T-helper 2 cell (primary cell): ENCODE results near the gene F13A1.

ENCODE experiments used
- DNase-seq, 5 experiments: peaks; one replicate each; pipeline versions ENCODE4 v3.0.0 to v3.0.0-alpha.2; 2012 to 2022

F13A1 gene

GRCh38 chr6:6239598-6240581 lies 80.6 kb downstream of the F13A1 start:
- DNase-seq, result no peak

GRCh38 chr6:6236730-6237469 lies 83.6 kb downstream of the F13A1 start:
- DNase-seq, result no peak

- no peak for DNase-seq
These were observed 84.7 kb downstream of the F13A1 start for GRCh38 chr6:6235786-6236185.

- no peak for DNase-seq
These were observed 85.5 kb downstream of the F13A1 start for GRCh38 chr6:6234963-6235362.

DNA sequence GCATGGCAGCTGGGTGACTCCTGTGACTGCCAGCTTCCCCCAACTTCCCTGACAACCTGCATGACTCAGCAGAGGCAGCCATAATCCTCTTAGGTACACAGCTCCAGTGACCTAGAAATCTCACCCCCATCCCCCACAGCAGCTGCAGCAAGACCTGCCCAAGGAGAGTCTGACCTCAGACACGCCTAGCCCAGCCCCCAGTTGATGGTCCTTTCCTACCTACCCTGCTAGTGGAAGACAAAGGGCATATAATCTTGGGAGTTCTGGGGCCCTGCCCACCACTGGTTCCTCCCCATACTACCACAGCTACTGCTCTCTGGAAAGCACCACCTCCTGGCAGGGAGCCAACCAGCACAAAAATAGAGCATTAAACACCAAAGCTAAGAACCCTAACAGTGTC lies 90.2 kb downstream of the F13A1 start:
- no peak for DNase-seq

DNA sequence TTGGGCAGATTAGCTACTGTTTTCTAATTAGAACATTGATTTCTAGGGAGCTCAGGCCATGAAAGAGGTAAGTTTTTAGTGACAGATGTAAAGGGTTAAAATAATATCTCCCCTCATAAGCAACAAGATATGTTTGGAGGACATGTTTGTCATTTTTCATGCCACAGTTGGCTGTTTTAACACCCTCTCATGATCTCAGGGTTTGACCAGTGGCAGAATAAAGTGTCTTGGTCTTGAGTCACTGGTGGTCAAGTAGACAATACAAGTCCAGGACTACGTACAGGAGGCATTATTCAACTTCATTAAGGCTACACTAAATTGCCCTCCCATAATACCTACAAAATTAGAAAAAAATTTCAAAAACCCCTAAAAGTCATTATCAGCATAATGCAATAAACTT lies 92.6 kb downstream of the F13A1 start:
- no peak for DNase-seq

GRCh38 chr6:6225885-6226529 lies 94.5 kb downstream of the F13A1 start:
- DNase-seq, result no peak

- no peak for DNase-seq
These were observed 95.5 kb downstream of the F13A1 start for GRCh38 chr6:6224933-6225486.

DNA sequence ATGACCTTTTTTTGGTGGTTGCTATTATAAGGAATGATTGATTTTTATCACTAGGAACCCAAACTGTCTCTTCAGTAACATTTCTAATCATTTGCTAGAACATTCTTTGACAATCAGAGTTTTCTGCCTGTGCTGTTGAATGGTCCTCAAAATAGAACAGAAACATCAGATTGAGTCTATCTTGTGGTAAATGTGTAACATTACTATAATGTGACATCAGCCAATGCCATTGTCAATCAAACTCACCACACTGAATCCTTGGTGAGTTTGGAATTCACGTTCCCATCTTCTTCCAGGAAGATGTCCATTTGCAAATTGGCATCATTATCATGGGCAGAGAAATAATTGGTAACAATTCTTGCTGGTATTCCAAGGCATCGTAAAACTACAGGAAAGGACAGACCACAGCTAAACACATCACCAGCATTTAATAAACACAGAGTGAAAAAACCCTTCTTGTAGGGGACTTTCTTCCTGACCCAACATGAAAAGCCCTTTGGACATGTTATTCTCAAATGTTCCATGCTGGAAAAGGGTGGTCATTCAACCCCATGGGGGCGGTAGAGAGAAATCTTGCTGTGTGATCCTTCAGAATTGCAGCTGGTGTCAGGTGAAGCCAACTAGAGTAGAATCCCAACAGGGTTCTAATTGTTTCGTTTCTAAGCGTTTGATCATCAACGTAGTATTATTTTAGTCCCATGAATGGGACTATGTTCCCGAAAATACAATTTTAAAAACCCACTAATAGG lies 98.5 kb downstream of the F13A1 start:
- no peak for DNase-seq

- no peak for DNase-seq
These were observed 99.7 kb downstream of the F13A1 start for GRCh38 chr6:6220718-6221117.

- no peak for DNase-seq
These were observed 100.7 kb downstream of the F13A1 start for GRCh38 chr6:6219716-6220115.

GRCh38 chr6:6218759-6219085 lies 101.7 kb downstream of the F13A1 start:
- no peak for DNase-seq

GRCh38 chr6:6217855-6218758 lies 102.4 kb downstream of the F13A1 start:
- DNase-seq, result no peak

DNA sequence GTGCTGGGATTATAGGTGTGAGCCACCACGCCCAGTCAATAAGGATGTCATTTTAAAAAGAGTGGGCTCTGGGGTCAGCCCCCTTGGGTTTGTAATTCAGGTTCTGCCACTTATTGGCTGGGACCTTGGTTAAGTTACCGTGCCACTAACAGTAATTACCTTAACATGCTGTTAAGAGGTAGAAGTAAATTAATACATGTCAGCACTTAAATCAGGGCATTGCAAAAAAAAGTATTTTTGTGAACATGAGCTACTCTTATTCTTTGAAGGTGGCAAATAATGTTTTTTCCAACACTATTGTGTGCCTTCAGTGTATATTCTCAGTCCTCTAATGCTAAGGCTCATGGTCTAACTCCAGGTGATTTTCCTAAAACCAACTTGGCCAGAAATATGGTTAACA lies 109.5 kb downstream of the F13A1 start:
- no peak for DNase-seq

- no peak for DNase-seq
These were observed 117.6 kb downstream of the F13A1 start for GRCh38 chr6:6202886-6203285.

DNA sequence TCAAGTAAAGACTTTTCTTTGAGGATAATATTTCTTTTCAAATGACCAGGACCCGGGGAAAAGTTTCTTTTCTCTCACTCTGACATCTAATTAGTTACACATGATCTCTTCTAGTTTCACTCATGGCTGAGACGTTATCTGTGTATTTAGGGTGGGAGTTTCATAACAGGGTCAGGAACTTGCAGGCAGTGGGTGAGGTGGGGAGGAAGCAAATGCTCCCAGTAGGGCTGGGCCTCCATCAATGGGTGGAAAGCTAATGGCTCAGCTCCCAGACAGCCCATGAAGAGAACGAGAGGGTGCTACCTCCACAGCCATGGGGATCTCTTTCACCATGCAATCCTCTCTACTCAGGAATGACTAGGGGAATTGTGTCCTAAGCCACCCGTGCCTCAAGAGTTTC lies 119.3 kb downstream of the F13A1 start:
- no peak for DNase-seq

DNA sequence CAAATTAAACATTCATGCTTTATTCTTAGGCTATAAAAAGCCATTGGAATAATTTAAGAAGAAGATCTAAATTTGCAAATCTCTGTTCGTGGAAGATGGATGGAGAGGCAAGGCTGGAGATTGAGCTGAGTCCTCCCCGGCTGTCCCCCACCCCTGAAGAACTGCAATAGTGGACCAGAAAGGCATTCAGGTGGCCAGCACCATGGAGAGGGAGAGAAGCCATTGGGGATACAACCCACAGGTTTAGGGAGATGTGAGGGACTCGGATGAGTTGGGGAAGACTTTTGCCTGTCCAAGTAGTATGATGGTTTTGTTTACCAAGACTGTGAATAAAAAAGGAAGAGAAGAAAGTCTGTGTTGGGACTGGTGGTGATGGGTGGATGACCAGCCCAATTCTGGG lies 120.8 kb downstream of the F13A1 start:
- DNase-seq, result no peak

DNA sequence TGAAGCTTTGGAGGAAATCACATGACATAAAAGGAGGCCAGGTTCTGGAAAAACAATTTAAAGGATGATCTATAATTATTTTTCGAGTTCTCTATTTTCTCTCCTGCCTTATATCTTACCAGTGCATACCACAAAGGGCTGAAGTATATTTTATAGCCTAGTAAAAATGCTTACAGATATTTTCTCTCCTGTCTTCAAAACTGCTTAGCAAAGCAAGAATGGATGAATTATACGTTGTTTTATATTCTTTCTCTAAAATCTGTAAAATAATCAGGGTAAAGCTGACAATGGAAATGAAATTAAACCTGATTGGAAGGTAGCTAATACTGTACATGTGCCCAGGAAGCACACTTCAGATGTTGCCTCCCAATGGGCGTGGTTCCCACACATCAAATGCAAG lies 123.7 kb downstream of the F13A1 start:
- no peak for DNase-seq

DNA sequence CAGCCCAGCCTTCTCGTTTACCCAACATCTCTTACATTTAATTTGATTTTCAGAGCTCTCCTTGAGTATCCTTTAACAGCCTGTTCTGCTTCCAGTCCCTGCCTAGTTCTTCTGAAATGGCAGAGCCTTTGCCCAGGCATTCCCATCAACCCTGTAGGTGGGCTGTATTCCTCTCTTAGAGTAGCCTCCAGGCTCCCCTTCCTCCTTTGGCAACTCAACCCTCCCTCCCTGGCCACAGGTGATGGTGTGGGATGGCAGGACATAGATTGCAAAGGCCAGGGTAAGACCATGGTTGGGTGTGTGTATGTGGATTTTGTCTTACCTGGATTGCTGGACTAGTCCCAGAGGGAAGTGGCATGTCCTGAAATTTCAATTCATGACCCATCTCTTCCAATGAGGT lies 125.4 kb downstream of the F13A1 start:
- DNase-seq, result no peak

- DNase-seq, result no peak
These were observed 127.2 kb downstream of the F13A1 start for GRCh38 chr6:6193221-6193745.

- no peak for DNase-seq
These were observed 128.6 kb downstream of the F13A1 start for GRCh38 chr6:6191909-6192308.
